ENCODE data around the gene SGSH. TPM values are rescaled to one million over a fixed set of nuclear protein-coding genes. Genes with fewer than 3 reads are reported as not detected.

The SGSH gene
- total and polyA plus RNA-seq, 5 experiments from 2014 or later, result 20.1 to 143 (median 36.5) TPM

DNA sequence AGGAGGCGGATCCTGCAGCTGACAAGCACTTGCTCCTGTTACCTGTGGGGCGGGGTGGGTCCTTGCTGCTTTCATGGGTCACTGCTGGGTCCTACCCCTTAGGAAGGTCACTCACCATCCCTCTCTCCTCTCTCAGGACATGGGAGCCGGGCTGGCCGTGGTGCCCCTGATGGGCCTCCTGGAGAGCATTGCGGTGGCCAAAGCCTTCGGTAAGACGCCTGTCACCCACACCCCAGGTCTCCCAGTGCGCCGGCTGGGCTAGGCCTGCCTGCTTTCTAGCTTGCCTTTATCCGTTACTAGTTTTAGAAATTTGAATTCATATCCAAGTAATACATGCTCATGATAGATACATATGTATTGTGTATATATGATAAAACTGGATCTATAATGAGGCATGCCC lies 17.3 kb upstream of the SGSH start:
- peak overlapping the region in 1 of 10 donors; percentile 16 for H3K4me3 Mint-ChIP-seq
- ATAC-seq (no peak), DNase-seq (peak in 1 of 10 donors; percentile 22)
- no peaks in the 10 kb centered on the region for H3K27me3 Mint-ChIP-seq
- H3K36me3 Mint-ChIP-seq, result peaks cover 13 to 83% (median 40%) of the 10 kb centered on the region in 3 donors
- POLR2A ChIA-PET, result interaction anchor here (1.1 kb wide), 1 partner anchor 11 kb away, joined by 3 read pairs; no protein-coding TSS in a partner anchor
- peaks cover 0 to 1% (median 0%) of the 10 kb centered on the region in 4 donors for H3K4me1 Mint-ChIP-seq
- H3K27ac Mint-ChIP-seq, result peak overlapping the region in 1 of 10 donors; percentile 19
- peaks cover 0 to 22% (median 7%) of the 10 kb centered on the region in 9 donors for H3K9me3 Mint-ChIP-seq

DNA sequence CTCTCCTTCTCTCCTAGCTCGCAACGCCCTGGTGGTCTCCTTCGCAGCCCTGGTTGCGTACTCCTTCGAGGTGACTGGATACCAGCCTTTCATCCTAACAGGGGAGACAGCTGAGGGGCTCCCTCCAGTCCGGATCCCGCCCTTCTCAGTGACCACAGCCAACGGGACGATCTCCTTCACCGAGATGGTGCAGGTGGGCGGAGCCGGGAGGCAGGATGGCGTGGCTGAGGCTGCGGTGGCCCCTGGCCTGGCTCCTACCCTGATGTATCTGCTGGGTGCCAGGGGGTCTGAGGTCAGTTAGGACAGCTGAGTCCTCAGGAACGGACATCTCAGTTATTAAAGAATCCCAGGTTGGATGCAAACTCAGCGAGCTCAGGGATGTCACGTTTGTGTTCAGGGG lies 16.8 kb upstream of the SGSH start:
- Mint-ChIP-seq H3K4me1 (peaks cover 0 to 1% (median 0%) of the 10 kb centered on the region in 4 donors), H3K27ac (no peak overlapping the region), H3K27me3 (no peaks in the 10 kb centered on the region), H3K9me3 (peaks cover 0 to 26% (median 12%) of the 10 kb centered on the region in 9 donors), H3K36me3 (peaks cover 18 to 84% (median 43%) of the 10 kb centered on the region in 3 donors), H3K4me3 (no peak overlapping the region)
- POLR2A ChIA-PET, result no interaction called here
- peak in 1 of 10 donors; percentile 49 for DNase-seq
- ATAC-seq, result no peak

DNA sequence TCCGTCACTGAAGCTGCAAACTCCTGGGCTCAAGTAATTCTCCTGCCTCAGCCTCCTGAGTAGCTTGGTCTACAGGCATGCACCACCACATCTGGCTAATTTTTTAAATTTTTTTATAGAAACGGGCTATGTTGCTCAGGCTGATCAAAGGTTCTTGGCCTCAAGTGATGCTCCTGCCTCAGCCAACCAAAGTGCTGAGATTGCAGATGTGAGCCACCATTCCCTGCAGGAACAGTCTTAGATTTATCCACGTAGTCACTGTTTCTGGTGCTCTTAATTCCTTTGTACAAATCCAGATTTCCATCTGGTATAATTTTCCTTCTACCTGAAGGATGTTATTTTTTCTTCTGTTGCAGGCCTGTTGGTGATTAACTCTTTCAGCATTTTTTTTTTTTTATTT lies 13.1 kb upstream of the SGSH start:
- no peak for DNase-seq
- POLR2A ChIA-PET, result interaction anchor here (1.7 kb wide), 1 partner anchor 14 kb away, joined by 6 read pairs; no protein-coding TSS in a partner anchor
- Mint-ChIP-seq H3K27me3 (no peaks in the 10 kb centered on the region), H3K4me3 (no peak overlapping the region), H3K36me3 (peaks cover 19 to 85% (median 54%) of the 10 kb centered on the region in 3 donors), H3K9me3 (peaks cover 0 to 37% (median 18%) of the 10 kb centered on the region in 9 donors), H3K4me1 (peaks cover 0 to 5% (median 0%) of the 10 kb centered on the region in 4 donors), H3K27ac (no peak overlapping the region)
- no peak for ATAC-seq

DNA sequence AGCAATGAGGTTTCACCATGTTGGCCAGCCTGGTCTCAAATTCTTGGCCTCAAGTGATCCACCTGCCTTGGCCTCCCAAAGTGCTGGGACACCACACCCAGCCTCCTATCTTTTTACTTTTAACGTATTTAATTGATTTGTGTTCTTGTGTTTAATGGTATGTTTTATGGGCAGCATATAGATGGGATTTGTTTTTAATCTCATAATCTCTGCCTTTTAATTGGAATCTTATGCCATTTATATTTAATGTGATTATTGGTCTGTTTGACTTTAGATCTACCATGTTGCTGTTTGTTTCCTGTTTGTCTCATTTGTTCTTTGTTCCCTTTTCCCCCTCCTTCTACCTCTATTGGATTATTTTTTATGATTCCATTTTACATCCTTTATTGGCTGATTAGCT lies 12.3 kb upstream of the SGSH start:
- no peak overlapping the region for H3K4me3 Mint-ChIP-seq
- peaks cover 19 to 79% (median 49%) of the 10 kb centered on the region in 3 donors for H3K36me3 Mint-ChIP-seq
- no peak for ATAC-seq
- H3K27me3 Mint-ChIP-seq, result no peaks in the 10 kb centered on the region
- POLR2A ChIA-PET, result interaction anchor here (1.7 kb wide), 1 partner anchor 14 kb away, joined by 6 read pairs; no protein-coding TSS in a partner anchor
- H3K9me3 Mint-ChIP-seq, result peaks cover 0 to 37% (median 18%) of the 10 kb centered on the region in 9 donors
- peak overlapping the region in 1 of 10 donors; percentile 56 for H3K27ac Mint-ChIP-seq
- DNase-seq, result no peak
- peaks cover 0 to 5% (median 0%) of the 10 kb centered on the region in 4 donors for H3K4me1 Mint-ChIP-seq

DNA sequence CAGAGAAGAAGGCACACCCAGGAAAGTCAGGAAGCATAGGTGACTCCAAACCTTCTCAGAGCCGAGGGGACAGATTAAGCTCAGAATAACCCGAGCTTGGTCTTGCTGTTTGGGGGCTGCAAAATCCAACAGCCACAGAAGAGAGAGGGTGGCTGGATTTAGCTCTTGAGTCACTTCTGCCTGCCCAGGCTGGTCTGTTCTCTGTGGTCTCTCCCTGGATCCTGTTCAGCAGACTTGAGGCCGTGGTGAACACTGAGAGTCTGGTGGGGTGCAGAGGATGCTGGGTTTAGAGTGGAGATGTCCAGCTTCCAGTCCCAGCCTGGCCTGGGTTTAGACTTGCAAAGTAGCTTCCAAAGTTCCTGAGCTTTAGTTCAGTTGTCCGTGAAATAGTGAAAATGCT lies 8.9 kb upstream of the SGSH start:
- DNase-seq, result peak in 1 of 10 donors; percentile 4
- peaks cover 0 to 29% (median 16%) of the 10 kb centered on the region in 9 donors for H3K9me3 Mint-ChIP-seq
- no peaks in the 10 kb centered on the region for H3K27me3 Mint-ChIP-seq
- peaks cover 0 to 10% (median 4%) of the 10 kb centered on the region in 4 donors for H3K4me1 Mint-ChIP-seq
- peak overlapping the region in 2 of 10 donors; percentile 11 to 24 for H3K27ac Mint-ChIP-seq
- no peak for ATAC-seq
- peaks cover 19 to 59% (median 38%) of the 10 kb centered on the region in 3 donors for H3K36me3 Mint-ChIP-seq
- H3K4me3 Mint-ChIP-seq, result no peak overlapping the region
- POLR2A ChIA-PET, result interaction anchor here (1.0 kb wide), 1 partner anchor 11 kb away, joined by 3 read pairs; no protein-coding TSS in a partner anchor

DNA sequence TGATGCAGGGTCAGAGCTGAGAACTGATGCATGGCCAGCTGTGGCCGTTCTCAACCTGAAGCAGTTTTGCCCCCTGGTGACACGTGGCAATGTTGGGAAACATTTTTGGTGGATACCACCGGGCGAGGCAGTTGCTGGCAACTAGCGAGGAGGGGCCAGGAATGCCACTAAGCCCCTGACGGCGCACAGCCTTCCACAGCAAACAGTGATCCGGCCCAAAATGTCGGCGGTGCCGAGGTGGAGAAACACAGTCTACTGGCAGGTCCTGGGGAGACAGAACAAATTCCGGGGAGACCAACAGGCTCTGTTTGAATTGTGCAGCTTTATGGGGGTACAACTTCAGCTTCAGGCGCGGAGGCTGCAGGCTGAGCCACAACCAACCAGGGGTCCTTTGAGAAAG lies 8.3 kb upstream of the SGSH start:
- peaks cover 0 to 14% (median 7%) of the 10 kb centered on the region in 4 donors for H3K4me1 Mint-ChIP-seq
- H3K36me3 Mint-ChIP-seq, result peaks cover 18 to 54% (median 34%) of the 10 kb centered on the region in 3 donors
- H3K27me3 Mint-ChIP-seq, result no peaks in the 10 kb centered on the region
- H3K4me3 Mint-ChIP-seq, result no peak overlapping the region
- DNase-seq (peak in 1 of 10 donors; percentile 16), ATAC-seq (no peak)
- H3K27ac Mint-ChIP-seq, result peak overlapping the region in 1 of 10 donors; percentile 24
- peaks cover 0 to 24% (median 15%) of the 10 kb centered on the region in 9 donors for H3K9me3 Mint-ChIP-seq
- POLR2A ChIA-PET, result interaction anchor here (0.5 to 1.0 kb wide), 2 partner anchors 10 to 11 kb away, joined by 3 to 5 read pairs; no protein-coding TSS in a partner anchor

DNA sequence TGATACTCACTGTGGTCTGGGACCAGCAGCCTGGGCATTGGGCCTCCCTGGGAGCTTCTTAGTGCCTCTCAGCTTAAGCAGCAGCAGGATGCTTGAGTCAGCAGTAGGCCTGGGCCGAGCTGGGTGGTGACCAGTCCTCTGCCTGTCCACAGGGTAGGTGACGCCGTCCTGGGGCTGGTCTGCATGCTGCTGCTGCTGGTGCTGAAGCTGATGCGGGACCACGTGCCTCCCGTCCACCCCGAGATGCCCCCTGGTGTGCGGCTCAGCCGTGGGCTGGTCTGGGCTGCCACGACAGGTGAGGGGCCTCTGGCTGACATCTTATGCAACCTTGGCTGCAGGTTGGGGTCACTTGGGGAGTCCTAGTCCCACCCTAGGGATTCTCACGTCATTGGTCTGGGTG lies 7.5 kb upstream of the SGSH start:
- ATAC-seq (no peak), DNase-seq (peak in 1 of 10 donors; percentile 34)
- H3K4me1 Mint-ChIP-seq, result peaks cover 5 to 22% (median 13%) of the 10 kb centered on the region in 4 donors
- peaks cover 13 to 48% (median 28%) of the 10 kb centered on the region in 3 donors for H3K36me3 Mint-ChIP-seq
- no peaks in the 10 kb centered on the region for H3K27me3 Mint-ChIP-seq
- H3K4me3 Mint-ChIP-seq, result no peak overlapping the region
- H3K9me3 Mint-ChIP-seq, result peaks cover 0 to 18% (median 9%) of the 10 kb centered on the region in 9 donors
- H3K27ac Mint-ChIP-seq, result no peak overlapping the region
- POLR2A ChIA-PET, result no interaction called here

DNA sequence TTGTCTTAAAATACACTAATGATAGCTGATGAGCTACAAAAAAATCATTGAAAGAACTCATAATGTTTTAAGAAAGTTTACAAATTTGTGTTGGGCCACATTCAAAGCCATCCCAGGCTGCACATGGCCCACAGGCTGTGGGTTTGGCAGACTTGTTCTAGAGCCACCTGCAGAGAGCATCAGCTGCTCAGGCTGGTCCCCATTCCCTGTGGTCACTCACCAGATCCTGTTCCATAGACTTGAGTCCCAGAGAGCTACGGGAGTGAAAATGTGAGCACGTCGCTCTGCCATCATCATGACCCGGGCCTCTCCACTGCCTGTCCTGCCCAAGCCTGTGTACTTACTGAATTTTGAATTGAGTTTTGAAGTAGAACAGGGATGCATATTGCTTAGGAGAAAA lies 7.0 kb upstream of the SGSH start:
- Mint-ChIP-seq H3K4me1 (peaks cover 7 to 26% (median 16%) of the 10 kb centered on the region in 4 donors), H3K9me3 (peaks cover 0 to 13% (median 7%) of the 10 kb centered on the region in 9 donors), H3K27me3 (no peaks in the 10 kb centered on the region), H3K4me3 (no peak overlapping the region), H3K27ac (peak overlapping the region in 1 of 10 donors; percentile 51), H3K36me3 (peaks cover 8 to 43% (median 23%) of the 10 kb centered on the region in 3 donors)
- DNase-seq, result peak in 1 of 10 donors; percentile 35
- ATAC-seq, result no peak
- POLR2A ChIA-PET, result no interaction called here

DNA sequence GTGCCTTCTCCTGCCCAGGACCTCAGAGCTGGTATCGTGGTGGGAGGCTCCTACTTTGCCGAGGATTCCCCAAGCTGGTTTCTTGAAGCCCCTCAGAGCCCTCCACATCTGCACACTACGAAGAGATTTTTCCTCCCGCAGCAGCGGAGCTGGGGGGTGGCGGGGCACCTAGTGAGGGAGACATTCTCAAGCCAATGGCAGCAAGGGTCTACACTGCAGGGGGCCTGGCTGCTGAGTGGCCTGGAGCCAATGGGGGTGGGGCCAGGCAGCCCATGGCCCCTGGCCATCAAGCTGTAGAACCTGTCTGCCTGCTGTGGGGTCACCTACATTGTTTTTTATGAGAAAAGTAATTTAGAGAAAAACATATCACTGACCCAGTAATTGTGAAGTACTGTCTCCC lies 5.1 kb upstream of the SGSH start:
- POLR2A ChIA-PET, result interaction anchor here (0.6 to 0.7 kb wide), 2 partner anchors 22 to 242 kb away, joined by 3 read pairs; no protein-coding TSS in a partner anchor
- peak in 1 of 10 donors; percentile 9 for DNase-seq
- no peaks in the 10 kb centered on the region for H3K27me3 Mint-ChIP-seq
- peak overlapping the region in 3 of 10 donors; percentile 22 to 72 (median 61) for H3K27ac Mint-ChIP-seq
- H3K4me1 Mint-ChIP-seq, result peaks cover 10 to 33% (median 21%) of the 10 kb centered on the region in 4 donors
- H3K36me3 Mint-ChIP-seq, result peaks cover 0 to 29% (median 6%) of the 10 kb centered on the region in 3 donors
- peaks cover 0 to 2% (median 0%) of the 10 kb centered on the region in 9 donors for H3K9me3 Mint-ChIP-seq
- ATAC-seq, result no peak
- no peak overlapping the region for H3K4me3 Mint-ChIP-seq

DNA sequence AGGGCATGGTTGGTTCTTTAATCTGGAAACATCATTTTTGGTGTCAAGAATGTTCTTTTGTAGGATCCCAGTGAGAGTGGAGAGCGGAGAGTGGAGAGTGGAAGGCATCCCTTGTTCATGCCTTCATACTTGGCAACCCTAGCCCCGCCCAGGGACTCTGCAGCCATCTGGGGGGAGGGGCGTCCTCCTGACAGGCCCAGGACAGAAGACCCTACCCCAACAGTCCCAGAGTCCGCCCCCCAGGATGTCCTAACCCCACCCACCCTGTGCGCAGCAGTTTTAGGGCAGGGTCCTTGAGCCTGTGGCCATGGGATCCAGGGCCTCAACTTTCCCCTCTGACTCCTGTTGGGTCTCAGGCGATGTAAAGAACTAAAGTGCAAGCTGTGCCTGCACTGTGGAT lies 4.5 kb upstream of the SGSH start:
- ATAC-seq (no peak), DNase-seq (peak in 1 of 10 donors; percentile 50)
- Mint-ChIP-seq H3K36me3 (peaks cover 0 to 25% (median 4%) of the 10 kb centered on the region in 3 donors), H3K9me3 (no peaks in the 10 kb centered on the region), H3K4me3 (no peak overlapping the region), H3K27me3 (no peaks in the 10 kb centered on the region), H3K4me1 (peaks cover 10 to 32% (median 21%) of the 10 kb centered on the region in 4 donors), H3K27ac (peak overlapping the region in 1 of 10 donors; percentile 79)
- POLR2A ChIA-PET, result no interaction called here

DNA sequence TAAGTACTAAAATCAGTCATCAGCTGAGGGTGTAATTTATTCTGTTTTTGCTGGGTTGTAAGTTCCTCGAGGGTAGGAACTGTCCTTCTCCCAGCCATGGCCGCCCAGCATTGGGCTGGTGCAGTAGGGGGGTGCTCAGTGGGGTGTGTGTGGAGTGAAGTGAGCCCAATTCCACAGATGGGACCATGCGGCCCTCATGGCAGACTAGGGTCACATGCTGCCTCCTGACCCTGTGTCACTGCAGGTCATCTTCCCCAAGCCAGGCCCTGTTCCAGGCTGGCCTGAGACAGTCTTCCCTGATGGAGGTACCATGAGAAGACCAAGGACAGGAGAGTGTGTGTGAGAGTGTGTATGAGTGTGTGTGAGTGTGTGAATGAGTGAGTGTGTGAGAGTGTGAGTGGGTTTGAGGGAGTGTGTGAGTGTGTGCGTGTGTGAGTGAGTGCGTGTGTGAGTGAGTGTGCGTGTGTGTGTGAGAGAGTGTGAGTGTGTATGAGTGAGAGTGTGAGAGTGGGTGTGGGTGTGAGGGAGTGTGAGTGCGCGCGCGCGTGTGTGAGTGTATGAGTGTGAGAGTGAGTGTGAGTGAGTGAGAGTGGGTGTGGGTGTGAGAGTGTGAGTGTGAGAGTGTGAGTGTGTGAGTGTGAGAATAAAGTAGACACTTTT lies 3.8 kb upstream of the SGSH start:
- peaks cover 16 to 39% (median 26%) of the 10 kb centered on the region in 4 donors for H3K4me1 Mint-ChIP-seq
- H3K4me3 Mint-ChIP-seq, result peak overlapping the region in 2 of 10 donors; percentile 7 to 20
- peak overlapping the region in 6 of 10 donors; percentile 4 to 79 (median 53) for H3K27ac Mint-ChIP-seq
- POLR2A ChIA-PET, result no interaction called here
- DNase-seq (peak in 1 of 10 donors; percentile 35), ATAC-seq (no peak)
- no peaks in the 10 kb centered on the region for H3K9me3 Mint-ChIP-seq
- no peaks in the 10 kb centered on the region for H3K27me3 Mint-ChIP-seq
- peaks cover 0 to 22% (median 4%) of the 10 kb centered on the region in 3 donors for H3K36me3 Mint-ChIP-seq

DNA sequence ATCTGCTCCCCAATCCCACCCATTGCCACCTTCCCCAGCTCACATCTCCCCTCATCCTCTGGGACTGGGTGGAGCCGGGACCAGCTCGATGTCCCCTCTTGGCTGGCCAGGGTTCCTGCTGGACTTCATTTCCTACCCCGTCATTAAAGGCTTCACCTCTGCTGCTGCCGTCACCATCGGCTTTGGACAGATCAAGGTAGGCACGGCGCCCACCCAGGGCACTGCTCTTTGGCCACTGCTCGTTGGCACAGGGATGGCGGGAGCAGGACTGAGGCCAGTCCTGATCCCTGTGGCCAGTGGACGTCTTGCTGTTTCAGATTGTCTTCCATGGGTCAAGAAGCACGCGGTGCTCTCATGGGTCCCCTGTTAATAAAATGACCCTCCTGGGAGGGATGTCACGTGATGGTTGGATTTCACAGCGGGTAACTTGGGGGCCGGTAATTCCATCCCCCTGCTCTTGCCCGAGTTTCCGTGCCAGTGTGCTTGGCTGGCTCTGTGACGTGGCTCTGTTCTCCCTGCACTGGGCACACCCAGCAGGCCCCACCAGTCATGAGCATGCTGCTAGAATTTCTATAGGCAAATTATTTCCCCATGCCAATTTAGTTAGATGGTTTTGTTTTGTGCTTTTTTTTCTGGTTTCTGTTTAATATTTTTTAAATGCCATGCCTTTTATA lies 3.1 kb upstream of the SGSH start:
- Mint-ChIP-seq H3K27ac (peak overlapping the region in 5 of 10 donors; percentile 10 to 79 (median 54)), H3K4me1 (peaks cover 17 to 46% (median 33%) of the 10 kb centered on the region in 4 donors), H3K27me3 (no peaks in the 10 kb centered on the region), H3K4me3 (peak overlapping the region in 6 of 10 donors; percentile 20 to 77 (median 40)), H3K36me3 (peaks cover 0 to 16% (median 0%) of the 10 kb centered on the region in 3 donors), H3K9me3 (no peaks in the 10 kb centered on the region)
- POLR2A ChIA-PET, result no interaction called here
- ATAC-seq (no peak), DNase-seq (peak in 1 of 10 donors; percentile 15)
